ENCODE measurements around the gene CALML3. TPM values are rescaled to one million over a fixed set of nuclear protein-coding genes. Genes with fewer than 3 reads are reported as not detected.

CALML3 gene
- total and polyA plus RNA-seq, 7 donors: 0.03 TPM; not detected in 6

- Histone ChIP-seq H3K4me3 (no peak overlapping the region), H3K36me3 (ENCODE audit: insufficient read depth in 1 of 2, low read depth in 1 of 2) (no peaks in the 10 kb centered on the region), H3K4me1 (no peaks in the 10 kb centered on the region), H3K27me3 (ENCODE audit: insufficient read depth in 3 of 3, low read length in 2 of 3) (peaks cover 0 to 2% (median 0%) of the 10 kb centered on the region in 3 donors), H3K27ac (no peak overlapping the region), H3K9me3 (no peaks in the 10 kb centered on the region)
- whole genome bisulfite sequencing, 3 donors: 84 to 88% (median 85%) methylated on average over 10 of the region's 10 CpGs
- DNase-seq (peak in 1 of 2 donors; percentile 27), ATAC-seq (no peak)
- TF ChIP-seq CTCF (IDR thresholded peaks at IDR 0.05): no peak
- intact Hi-C loops (cut with DNase I): no loop called here
Observed at GRCh38 chr10:5515948-5516761, 8.6 kb upstream of the CALML3 start.

- no peak for TF ChIP-seq CTCF (IDR thresholded peaks at IDR 0.05)
- Histone ChIP-seq H3K36me3 (ENCODE audit: insufficient read depth in 1 of 2, low read depth in 1 of 2) (no peaks in the 10 kb centered on the region), H3K9me3 (no peaks in the 10 kb centered on the region), H3K4me1 (no peaks in the 10 kb centered on the region), H3K27ac (no peak overlapping the region), H3K27me3 (ENCODE audit: insufficient read depth in 3 of 3, low read length in 2 of 3) (peaks cover 0 to 2% (median 0%) of the 10 kb centered on the region in 3 donors), H3K4me3 (no peak overlapping the region)
- ATAC-seq: no peak
- intact Hi-C loops (cut with DNase I): no loop called here
- DNase-seq: no peak
- 84 to 89% (median 85%) methylated on average over 5 of the region's 5 CpGs for WGBS, 3 donors
Observed at GRCh38 chr10:5517546-5517945, 7.2 kb upstream of the CALML3 start.

- H3K9me3 ChIP-seq: no peaks in the 10 kb centered on the region
- ATAC-seq: no peak
- H3K4me1 ChIP-seq: no peaks in the 10 kb centered on the region
- no peaks in the 10 kb centered on the region for H3K36me3 ChIP-seq (ENCODE audit: insufficient read depth in 1 of 2, low read depth in 1 of 2)
- H3K4me3 ChIP-seq: no peak overlapping the region
- no peak for TF ChIP-seq CTCF (IDR thresholded peaks at IDR 0.05)
- H3K27me3 ChIP-seq (ENCODE audit: insufficient read depth in 3 of 3, low read length in 2 of 3): peaks cover 0 to 2% (median 0%) of the 10 kb centered on the region in 3 donors
- WGBS, 3 donors: 60 to 67% (median 61%) methylated on average over 5 of the region's 5 CpGs
- intact Hi-C loops (cut with DNase I): no loop called here
- H3K27ac ChIP-seq: no peak overlapping the region
- no peak for DNase-seq
Observed at GRCh38 chr10:5518143-5518542, 6.6 kb upstream of the CALML3 start.

GRCh38 chr10:5519054-5519453, 5.7 kb upstream of the CALML3 start:
- no peak for TF ChIP-seq CTCF (IDR thresholded peaks at IDR 0.05)
- H3K4me1 ChIP-seq: no peaks in the 10 kb centered on the region
- DNase-seq (no peak), ATAC-seq (no peak)
- intact Hi-C loops (cut with DNase I): no loop called here
- H3K27ac ChIP-seq: no peak overlapping the region
- H3K27me3 ChIP-seq (ENCODE audit: insufficient read depth in 3 of 3, low read length in 2 of 3): peaks cover 0 to 2% (median 0%) of the 10 kb centered on the region in 3 donors
- H3K9me3 ChIP-seq: no peaks in the 10 kb centered on the region
- H3K4me3 ChIP-seq: no peak overlapping the region
- H3K36me3 ChIP-seq (ENCODE audit: insufficient read depth in 1 of 2, low read depth in 1 of 2): no peaks in the 10 kb centered on the region
- 91 to 97% (median 96%) methylated on average over 3 of the region's 3 CpGs for WGBS, 3 donors
